Measurements from ENCODE around the gene NAA35.

Gene NAA35

DNA sequence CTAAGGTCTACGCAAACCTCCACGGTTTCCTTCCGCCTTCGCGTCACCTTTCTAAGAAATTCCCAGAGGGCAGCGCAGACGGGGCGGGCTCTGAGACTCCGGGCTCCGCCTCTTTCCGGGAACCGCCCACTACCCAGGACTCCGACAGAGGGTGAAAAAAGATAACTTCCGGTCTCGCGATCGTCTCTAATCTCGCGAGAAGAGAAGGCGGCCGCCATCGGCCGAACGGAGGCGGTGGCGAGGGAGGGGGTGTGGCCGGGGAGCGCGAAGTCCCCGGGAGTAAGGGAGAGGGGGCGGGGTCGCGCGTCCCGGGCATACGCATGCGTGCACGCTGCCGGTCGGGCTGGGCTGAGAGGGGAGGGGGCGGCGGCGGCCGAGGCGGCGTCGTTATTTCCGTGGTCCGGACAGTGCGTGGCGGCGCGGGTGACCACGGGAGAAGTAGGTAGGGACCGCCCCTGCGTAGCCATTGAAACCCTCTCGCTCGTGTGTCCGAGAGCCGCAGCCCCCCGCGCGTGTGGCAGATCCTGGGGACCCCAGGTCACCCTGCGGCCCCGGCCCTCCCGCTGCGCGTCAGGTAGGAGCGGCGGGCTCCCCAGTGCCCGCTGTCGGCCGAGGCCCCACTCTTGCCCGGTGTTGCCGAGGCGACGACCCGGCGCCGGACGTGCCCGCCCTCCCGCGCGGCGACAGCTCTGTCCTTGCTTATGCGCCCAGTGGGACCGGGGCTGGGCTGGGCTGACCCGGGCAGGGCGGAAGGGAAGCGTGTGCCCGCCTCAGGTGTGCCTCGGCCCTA, at the start of gene NAA35:
Gene NAA35, plus strand, starts transcription at position 315 of the 790 bp plus-strand sequence. CDS start 1,014 bp downstream, outside the sequence.
- no peak within 1 kb of the TSS for H3K4me3 Mint-ChIP-seq
- peaks cover 4% of the 10 kb centered on the region for H3K36me3 Mint-ChIP-seq (ENCODE audit: low read depth)
- peak; percentile 100 for DNase-seq
- peaks cover 3% of the 10 kb centered on the region for H3K27me3 Mint-ChIP-seq (ENCODE audit: low read depth, poor library complexity)
- peaks cover 13% of the 10 kb centered on the region for H3K4me1 Mint-ChIP-seq
- H3K27ac Mint-ChIP-seq = peak within 1 kb of the TSS; percentile 95
- TF ChIP-seq, protein P1, sequence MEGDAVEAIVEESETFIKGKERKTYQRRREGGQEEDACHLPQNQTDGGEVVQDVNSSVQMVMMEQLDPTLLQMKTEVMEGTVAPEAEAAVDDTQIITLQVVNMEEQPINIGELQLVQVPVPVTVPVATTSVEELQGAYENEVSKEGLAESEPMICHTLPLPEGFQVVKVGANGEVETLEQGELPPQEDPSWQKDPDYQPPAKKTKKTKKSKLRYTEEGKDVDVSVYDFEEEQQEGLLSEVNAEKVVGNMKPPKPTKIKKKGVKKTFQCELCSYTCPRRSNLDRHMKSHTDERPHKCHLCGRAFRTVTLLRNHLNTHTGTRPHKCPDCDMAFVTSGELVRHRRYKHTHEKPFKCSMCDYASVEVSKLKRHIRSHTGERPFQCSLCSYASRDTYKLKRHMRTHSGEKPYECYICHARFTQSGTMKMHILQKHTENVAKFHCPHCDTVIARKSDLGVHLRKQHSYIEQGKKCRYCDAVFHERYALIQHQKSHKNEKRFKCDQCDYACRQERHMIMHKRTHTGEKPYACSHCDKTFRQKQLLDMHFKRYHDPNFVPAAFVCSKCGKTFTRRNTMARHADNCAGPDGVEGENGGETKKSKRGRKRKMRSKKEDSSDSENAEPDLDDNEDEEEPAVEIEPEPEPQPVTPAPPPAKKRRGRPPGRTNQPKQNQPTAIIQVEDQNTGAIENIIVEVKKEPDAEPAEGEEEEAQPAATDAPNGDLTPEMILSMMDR (IDR thresholded peaks at IDR 0.05) = no peak
- H3K9me3 Mint-ChIP-seq = peaks cover 6% of the 10 kb centered on the region

DNA sequence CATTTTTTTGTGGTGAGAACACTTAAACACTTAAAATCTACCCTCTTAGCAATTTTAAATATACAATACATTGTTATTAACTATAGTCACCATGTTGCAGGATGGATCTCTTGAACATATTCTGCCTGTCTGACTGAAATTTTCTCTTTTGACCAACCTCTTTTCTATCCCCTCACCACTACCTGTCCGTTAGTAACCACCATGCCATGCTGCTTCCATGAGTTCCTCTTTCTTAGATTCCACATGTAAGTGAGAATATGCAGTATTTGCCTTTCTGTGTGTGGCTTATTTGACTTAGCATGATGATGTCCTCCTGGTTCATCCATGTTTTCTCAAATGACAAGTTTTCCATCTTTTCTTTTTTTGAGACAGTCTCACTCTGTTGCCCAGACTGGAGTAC, 48.5 kb upstream of the NAA35 start:
- TF ChIP-seq, protein P1 (IDR thresholded peaks at IDR 0.05) = no peak
- Mint-ChIP-seq H3K27me3 (ENCODE audit: low read depth, poor library complexity) (no peaks in the 10 kb centered on the region), H3K36me3 (ENCODE audit: low read depth) (peaks cover 16% of the 10 kb centered on the region), H3K4me1 (no peaks in the 10 kb centered on the region), H3K27ac (no peak overlapping the region), H3K9me3 (peaks cover 12% of the 10 kb centered on the region), H3K4me3 (no peak overlapping the region)
- no peak for DNase-seq

DNA sequence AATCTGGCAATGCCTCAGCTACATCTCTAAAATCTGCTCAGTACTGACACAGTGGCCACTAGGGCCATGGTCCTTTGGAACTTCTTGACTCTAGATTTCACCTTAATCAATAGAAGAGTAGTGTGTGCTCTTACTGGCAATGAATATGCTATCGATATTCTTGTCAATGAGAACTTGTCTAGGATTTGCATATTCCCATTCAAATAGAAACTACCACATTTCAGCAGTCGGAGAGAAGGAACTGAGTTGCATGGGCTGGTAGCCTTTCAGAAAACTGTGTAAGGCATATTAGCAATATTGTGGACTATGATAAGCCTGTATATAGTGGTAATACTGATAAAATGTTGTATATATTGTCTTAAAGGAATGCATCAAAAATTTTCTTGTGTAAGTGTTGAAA, 45.3 kb upstream of the NAA35 start:
- H3K27me3 Mint-ChIP-seq (ENCODE audit: low read depth, poor library complexity) = no peaks in the 10 kb centered on the region
- H3K4me1 Mint-ChIP-seq = no peaks in the 10 kb centered on the region
- peaks cover 19% of the 10 kb centered on the region for H3K36me3 Mint-ChIP-seq (ENCODE audit: low read depth)
- no peak overlapping the region for H3K27ac Mint-ChIP-seq
- no peak overlapping the region for H3K4me3 Mint-ChIP-seq
- H3K9me3 Mint-ChIP-seq = peaks cover 12% of the 10 kb centered on the region
- TF ChIP-seq, protein P1 (IDR thresholded peaks at IDR 0.05) = no peak
- DNase-seq = no peak

DNA sequence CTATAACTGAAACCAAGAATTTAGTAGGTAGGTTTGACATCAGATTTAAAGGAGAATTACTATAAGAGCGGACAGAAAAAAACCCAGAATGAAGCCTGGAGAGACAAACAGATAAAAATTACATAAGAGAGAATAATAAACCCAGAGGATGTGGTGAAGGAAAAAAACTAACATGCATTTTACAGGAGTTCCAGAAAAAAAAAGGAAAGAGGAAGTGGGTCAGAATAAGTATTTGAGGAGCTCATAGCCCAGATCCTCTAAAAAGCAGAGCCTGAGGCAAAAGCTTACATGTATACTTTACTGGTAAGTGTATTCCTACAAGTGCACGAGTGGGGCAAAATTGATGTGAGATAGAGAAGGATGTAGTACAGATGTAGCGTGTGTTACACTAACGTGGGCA, 43.1 kb upstream of the NAA35 start:
- Mint-ChIP-seq H3K27me3 (ENCODE audit: low read depth, poor library complexity) (peaks cover 3% of the 10 kb centered on the region), H3K36me3 (ENCODE audit: low read depth) (peaks cover 6% of the 10 kb centered on the region), H3K4me1 (no peaks in the 10 kb centered on the region), H3K27ac (no peak overlapping the region), H3K4me3 (no peak overlapping the region), H3K9me3 (peaks cover under 1% of the 10 kb centered on the region)
- no peak for DNase-seq
- TF ChIP-seq, protein P1 (IDR thresholded peaks at IDR 0.05) = no peak

DNA sequence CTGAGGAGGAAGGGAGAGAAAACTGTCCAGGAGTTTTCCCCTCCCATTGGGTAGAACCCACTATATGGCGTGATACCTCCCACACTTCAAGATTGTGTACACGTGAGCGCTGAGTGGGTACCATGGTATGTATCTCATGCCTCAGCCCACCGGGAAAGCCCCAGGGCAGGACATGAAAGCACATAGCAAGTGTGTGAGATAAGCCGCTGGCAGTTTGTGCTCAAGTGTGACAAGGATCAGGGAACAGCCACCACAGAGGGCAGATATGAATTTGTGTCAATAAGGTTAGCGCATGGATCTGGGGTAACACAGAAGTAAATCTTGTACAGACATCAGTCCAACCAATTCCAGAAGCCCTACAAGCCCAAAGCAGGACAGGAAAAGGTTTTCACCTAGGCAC, 42.6 kb upstream of the NAA35 start:
- no peak overlapping the region for H3K4me3 Mint-ChIP-seq
- TF ChIP-seq, protein P1 (IDR thresholded peaks at IDR 0.05) = no peak
- DNase-seq = no peak

DNA sequence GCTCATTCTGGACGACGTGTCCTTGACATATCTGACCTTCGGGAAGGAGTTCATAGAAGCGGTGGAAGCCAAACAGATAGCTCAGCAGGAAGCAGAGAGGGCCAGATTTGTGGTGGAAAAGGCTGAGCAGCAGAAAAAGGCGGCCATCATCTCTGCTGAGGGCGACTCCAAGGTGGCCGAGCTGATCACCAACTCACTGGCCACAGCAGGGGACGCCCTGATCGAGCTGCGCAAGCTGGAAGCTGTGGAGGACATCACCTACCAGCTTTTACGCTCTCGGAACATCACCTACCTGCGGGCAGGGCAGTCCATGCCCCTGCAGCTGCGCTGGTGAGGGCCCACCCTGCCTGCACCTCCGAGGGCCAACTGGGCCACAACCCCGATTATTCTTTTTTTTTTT, 41.6 kb upstream of the NAA35 start:
- Mint-ChIP-seq H3K9me3 (no peaks in the 10 kb centered on the region), H3K27ac (no peak overlapping the region), H3K4me3 (no peak overlapping the region), H3K4me1 (no peaks in the 10 kb centered on the region), H3K27me3 (ENCODE audit: low read depth, poor library complexity) (peaks cover 3% of the 10 kb centered on the region), H3K36me3 (ENCODE audit: low read depth) (peaks cover 3% of the 10 kb centered on the region)
- TF ChIP-seq, protein P1 (IDR thresholded peaks at IDR 0.05) = no peak
- DNase-seq = no peak

More for the DNA sequence above, 42.6 kb upstream of the NAA35 start:
- no peaks in the 10 kb centered on the region for H3K9me3 Mint-ChIP-seq
- H3K4me1 Mint-ChIP-seq = no peaks in the 10 kb centered on the region
- H3K36me3 Mint-ChIP-seq (ENCODE audit: low read depth) = peaks cover 3% of the 10 kb centered on the region
- H3K27ac Mint-ChIP-seq = no peak overlapping the region
- H3K27me3 Mint-ChIP-seq (ENCODE audit: low read depth, poor library complexity) = peaks cover 3% of the 10 kb centered on the region
